Psoas muscle (tissue), 8 donors: ENCODE measurements around the gene DBP. TPM values are rescaled to one million over a fixed set of nuclear protein-coding genes. Genes with fewer than 3 reads are reported as not detected.

Source experiments
- ATAC-seq, 4 donors: fragments of 200-7000 bp; cut with Tn5 transposase; one replicate each; pipeline ENCODE4 v1.9.1; 2020; ENCODE audit warnings: moderate library complexity in 3 of 4, mild to moderate bottlenecking in 2 of 4
- DNase-seq, 2 donors: peaks; one replicate each; pipeline ENCODE4 v3.0.0-alpha.2; 2020
- H3K27ac ChIP-seq: fragments of 200-600 bp; one replicate; pipeline ENCODE4 v1.8.0; 2022
- H3K27me3 ChIP-seq, 3 donors: fragments of 200-600 bp in 1 of 3; one replicate each; pipeline versions ENCODE4 v1.6.1 to v1.8.0; 2013 to 2022; ENCODE audit warnings: low read length in 2 of 3, mild to moderate bottlenecking in 2 of 3, moderate library complexity in 1 of 3; ENCODE audit not compliant: insufficient read depth in 3 of 3
- H3K36me3 ChIP-seq, 2 donors: fragments of 200-600 bp in 1 of 2; one replicate each; pipeline versions ENCODE4 v1.6.1 to v1.8.0; 2013 to 2022; ENCODE audit warnings: low read depth in 1 of 2, mild to moderate bottlenecking in 1 of 2, moderate library complexity in 1 of 2; ENCODE audit not compliant: insufficient read depth in 1 of 2
- H3K4me1 ChIP-seq: fragments of 200-600 bp; one replicate; pipeline ENCODE4 v1.8.0; 2022
- H3K4me3 ChIP-seq: fragments of 200-600 bp; one replicate; pipeline ENCODE4 v1.8.0; 2022; ENCODE audit warnings: mild to moderate bottlenecking
- H3K9me3 ChIP-seq: fragments of 200-600 bp; one replicate; pipeline ENCODE4 v1.8.0; 2022
- WGBS, 3 donors: extraction: QIAGEN DNeasy Blood & Tissue Kit; methylation state at CpG; one replicate each; pipeline versions ENCODE4 v1.1.6 to v1.1.7; 2013; 5-methylcytosine and 5-hydroxymethylcytosine counted together
- intact Hi-C, 2 donors: fragments of 100-400 bp; cut with DNase I; formaldehyde crosslinking; loops; one replicate each; pipeline versions ENCODE4 v1.11.0 to v1.14.2; 2022
- polyA plus RNA-seq, 3 donors: library from polyadenylated mRNA; stranded (reverse); fragments of 200-250 nt; gene quantifications; one replicate each; pipeline ENCODE4 v1.2.3, GENCODE V29; 2013
- total RNA-seq, 4 donors: library from RNA; stranded (reverse); fragmentation: NEBNext Ultra II Directional in 2 of 4; extraction: Animal tissue kit (Norgen Biotek cat#: 25700) in 2 of 4; gene quantifications; one replicate each; pipeline versions ENCODE4 v1.2.1 to v1.2.4, GENCODE V29; 2021 to 2023
- TF ChIP-seq, protein P1 (sequence below): fragments of 200-600 bp; IDR thresholded peaks from one replicate; pipeline ENCODE4 v1.8.0; 2022; ENCODE audit warnings: antibody characterized with exemption
- donor health status: healthy with polysubstance abuse.
- donor health status: DM: no; HTN: no; CAD: no; lungs with moderate emphysema.
- donor health status: Bipolar disorder and iron deficiency.
- donor health status: healthy.
- donor health status: DM: yes; HTN: yes; CAD: no.
- donor health status: DM: no; HTN: no; CAD: no.
- donor health status: DM: no; HTN: no; CAD: no.
- donor health status: DM: yes; HTN: yes; CAD: no.

DBP gene
- total and polyA plus RNA-seq, 7 donors = 2.8 to 14.5 (median 5.8) TPM

DNA sequence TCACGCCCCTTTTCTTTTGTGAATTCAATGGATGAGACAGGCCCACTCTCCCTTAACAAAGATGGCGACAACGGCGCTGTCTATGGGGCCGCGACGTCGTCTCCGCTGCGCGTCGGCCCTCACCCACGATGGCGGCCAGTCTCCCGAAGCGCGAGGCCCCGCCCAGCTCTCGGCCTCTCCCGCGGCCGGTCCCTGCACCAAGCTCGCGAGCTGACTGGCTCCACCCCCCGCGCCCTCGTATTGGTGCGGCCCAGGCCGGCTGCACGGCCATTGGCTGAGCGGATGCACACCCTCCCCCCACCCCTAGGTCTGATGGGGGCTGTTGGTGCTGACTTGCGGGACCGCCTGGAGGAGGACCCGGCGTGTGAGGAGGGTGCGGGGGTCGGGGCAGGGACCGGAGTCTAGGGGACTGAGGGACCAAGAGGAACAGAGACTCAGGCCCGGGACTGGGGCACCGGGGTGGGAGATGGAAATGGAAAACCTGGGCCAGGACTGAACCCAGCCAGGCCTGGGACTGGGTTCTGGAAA is 13.0 kb downstream of the DBP start:
- H3K27me3 ChIP-seq = no peaks in the 10 kb centered on the region
- DNase-seq (peak; percentile 99), ATAC-seq (peak; percentile 83 to 86 (median 84))
- peak overlapping the region; percentile 70 for H3K27ac ChIP-seq
- peaks cover 0 to 25% of the 10 kb centered on the region in 2 donors for H3K36me3 ChIP-seq
- intact Hi-C loops = no loop called here
- no peaks in the 10 kb centered on the region for H3K9me3 ChIP-seq
- H3K4me3 ChIP-seq = peak overlapping the region; percentile 75
- TF ChIP-seq, protein P1, sequence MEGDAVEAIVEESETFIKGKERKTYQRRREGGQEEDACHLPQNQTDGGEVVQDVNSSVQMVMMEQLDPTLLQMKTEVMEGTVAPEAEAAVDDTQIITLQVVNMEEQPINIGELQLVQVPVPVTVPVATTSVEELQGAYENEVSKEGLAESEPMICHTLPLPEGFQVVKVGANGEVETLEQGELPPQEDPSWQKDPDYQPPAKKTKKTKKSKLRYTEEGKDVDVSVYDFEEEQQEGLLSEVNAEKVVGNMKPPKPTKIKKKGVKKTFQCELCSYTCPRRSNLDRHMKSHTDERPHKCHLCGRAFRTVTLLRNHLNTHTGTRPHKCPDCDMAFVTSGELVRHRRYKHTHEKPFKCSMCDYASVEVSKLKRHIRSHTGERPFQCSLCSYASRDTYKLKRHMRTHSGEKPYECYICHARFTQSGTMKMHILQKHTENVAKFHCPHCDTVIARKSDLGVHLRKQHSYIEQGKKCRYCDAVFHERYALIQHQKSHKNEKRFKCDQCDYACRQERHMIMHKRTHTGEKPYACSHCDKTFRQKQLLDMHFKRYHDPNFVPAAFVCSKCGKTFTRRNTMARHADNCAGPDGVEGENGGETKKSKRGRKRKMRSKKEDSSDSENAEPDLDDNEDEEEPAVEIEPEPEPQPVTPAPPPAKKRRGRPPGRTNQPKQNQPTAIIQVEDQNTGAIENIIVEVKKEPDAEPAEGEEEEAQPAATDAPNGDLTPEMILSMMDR = no peak
- H3K4me1 ChIP-seq = peaks cover 16% of the 10 kb centered on the region
- 0 to 1% (median 1%) methylated on average over 38 to 40 of the region's 40 CpGs for WGBS, 3 donors

DNA sequence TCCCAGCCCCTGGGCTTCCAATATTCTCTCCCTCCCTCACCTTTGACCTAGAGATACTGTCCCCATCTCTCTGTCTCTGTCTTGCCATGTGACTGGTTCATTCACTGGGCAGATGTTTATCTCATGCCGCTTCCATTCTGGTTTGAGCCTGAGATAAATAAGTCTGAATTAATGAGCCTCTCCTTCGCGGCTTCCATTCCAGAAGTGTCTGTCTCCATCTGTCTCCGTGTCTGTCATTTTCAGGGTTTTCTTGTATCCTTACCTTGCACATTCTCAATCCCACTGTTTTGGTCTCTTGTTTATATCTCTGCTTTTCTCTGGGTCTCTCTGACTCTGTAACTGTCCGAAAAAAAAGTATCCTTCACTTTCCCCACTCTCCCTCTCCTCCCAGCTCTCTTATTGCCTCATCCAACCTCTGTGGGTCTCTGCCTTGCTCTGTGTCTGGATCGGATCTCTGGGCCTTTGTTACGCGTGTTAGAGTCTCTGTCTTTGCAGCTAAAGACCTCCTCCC is 13.6 kb downstream of the DBP start:
- no peaks in the 10 kb centered on the region for H3K27me3 ChIP-seq
- TF ChIP-seq, protein P1 = no peak
- no peaks in the 10 kb centered on the region for H3K9me3 ChIP-seq
- peak overlapping the region; percentile 75 for H3K4me3 ChIP-seq
- H3K4me1 ChIP-seq = peaks cover 16% of the 10 kb centered on the region
- intact Hi-C loops = no loop called here
- WGBS, 3 donors = 20 to 26% (median 24%) methylated on average over 8 of the region's 8 CpGs
- no peak for ATAC-seq
- H3K27ac ChIP-seq = peak overlapping the region; percentile 70
- peaks cover 0 to 25% of the 10 kb centered on the region in 2 donors for H3K36me3 ChIP-seq
- no peak for DNase-seq

DNA sequence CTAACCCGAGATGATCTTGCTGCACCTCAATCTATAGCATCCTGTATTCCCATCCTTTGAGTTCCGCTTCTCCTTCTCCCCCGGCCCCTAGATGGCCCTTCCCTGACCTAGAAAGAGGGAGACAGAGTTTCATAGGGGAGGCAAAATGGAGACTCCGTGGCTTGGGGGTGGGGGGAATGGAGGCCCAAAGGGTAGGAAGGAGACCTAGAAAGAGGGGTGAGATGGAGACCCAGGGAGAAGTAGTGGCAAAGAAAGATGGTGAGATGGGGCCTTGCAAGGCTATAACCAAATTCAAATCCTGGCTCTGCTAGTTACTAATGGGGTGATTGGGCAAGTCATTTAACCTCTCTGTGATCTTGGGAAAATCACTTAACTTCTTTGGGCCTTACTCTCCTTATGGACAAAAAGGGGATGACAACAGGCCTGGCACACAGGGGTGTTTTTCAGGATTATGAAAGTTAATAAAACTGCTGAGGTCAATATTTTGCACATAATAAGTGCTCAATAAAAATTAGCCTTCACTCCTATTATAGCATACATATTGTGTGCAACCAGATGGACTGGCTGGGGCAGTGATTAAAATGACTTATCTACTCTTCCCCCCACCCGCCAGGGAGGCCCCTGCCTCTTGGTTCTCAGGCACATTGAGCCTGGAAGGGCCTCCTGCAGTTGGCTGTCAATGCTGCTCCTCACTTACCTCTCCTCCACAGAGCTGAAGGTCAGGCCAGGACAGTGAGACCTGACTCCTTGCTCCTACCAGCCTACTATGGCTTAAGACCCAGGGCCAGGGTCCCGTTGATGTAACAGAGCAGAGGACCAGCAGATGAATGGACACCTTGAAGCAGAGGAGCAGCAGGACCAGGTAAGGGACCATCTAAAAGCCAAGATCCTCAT is 17.2 kb downstream of the DBP start:
- intact Hi-C loops = no loop called here
- TF ChIP-seq, protein P1 = no peak
- H3K4me3 ChIP-seq = peak overlapping the region; percentile 99
- 29 to 31% (median 30%) methylated on average over 6 of the region's 6 CpGs for WGBS, 3 donors
- peak overlapping the region; percentile 94 for H3K27ac ChIP-seq
- H3K4me1 ChIP-seq = peaks cover 35% of the 10 kb centered on the region
- ATAC-seq = peak in 1 of 4 donors; percentile 0
- H3K9me3 ChIP-seq = no peaks in the 10 kb centered on the region
- DNase-seq = peak in 1 of 2 donors; percentile 61
- peaks cover 8 to 47% of the 10 kb centered on the region in 2 donors for H3K36me3 ChIP-seq
- no peaks in the 10 kb centered on the region for H3K27me3 ChIP-seq

DNA sequence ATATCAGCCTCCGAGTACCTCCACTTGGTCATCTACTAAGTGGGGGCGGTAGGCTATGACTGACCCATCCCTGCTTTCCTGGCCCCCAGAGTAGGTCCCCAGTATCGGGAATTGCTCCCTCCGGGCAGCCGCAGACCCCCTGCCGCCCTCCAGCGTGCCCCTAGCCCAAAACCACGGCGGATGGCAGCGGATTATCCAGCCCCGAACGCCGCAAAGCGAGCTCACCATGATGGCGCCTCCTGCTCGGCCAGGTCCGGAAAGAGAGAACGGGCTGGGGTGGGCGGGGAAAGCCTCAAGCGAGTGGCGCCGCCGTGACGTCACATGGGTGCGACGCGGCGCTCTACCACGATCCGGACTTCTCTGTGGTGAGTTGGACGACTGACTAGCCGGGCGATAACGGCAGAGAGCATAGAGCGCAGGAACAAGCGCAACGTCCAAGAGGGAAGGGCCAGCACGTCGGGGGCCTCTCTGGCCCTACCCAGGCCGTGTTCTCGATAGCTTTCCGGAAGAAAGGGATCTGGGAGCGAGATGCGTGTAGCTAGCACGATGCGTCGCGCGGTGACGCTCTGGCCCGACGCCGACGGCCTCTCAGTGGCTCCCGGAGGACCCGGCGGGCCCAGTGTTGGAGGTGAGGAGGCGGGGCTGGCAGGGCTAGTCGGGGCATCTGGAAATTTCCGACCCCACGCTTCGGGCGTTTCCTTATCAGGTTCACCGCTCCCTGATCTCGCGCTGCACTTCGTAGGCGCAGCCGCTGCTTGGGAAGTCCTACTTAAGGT is 18.1 kb downstream of the DBP start, which contains the start of the genes RPL18 and SPHK2:
Gene RPL18, minus strand, starts transcription at position 263 of the 776 bp plus-strand sequence. Its CDS starts 35 bp downstream, at position 228.
Gene SPHK2, plus strand, starts transcription at position 591 of the 776 bp plus-strand sequence. CDS start 1,009 bp downstream, outside the sequence.
- Histone ChIP-seq H3K27me3 (no peaks in the 10 kb centered on the region), H3K4me3 (peak within 1 kb of the TSS; percentile 99), H3K36me3 (peaks cover 8 to 50% of the 10 kb centered on the region in 2 donors), H3K27ac (peak within 1 kb of the TSS; percentile 94), H3K4me1 (peaks cover 35% of the 10 kb centered on the region), H3K9me3 (no peaks in the 10 kb centered on the region)
- WGBS, 3 donors = 0% methylated on average over 62 to 69 of the region's 69 CpGs
- intact Hi-C loops = no loop called here
- TF ChIP-seq, protein P1 = no peak
- DNase-seq (peak; percentile 98 to 99), ATAC-seq (peak; percentile 88 to 90 (median 90))
